Forelimb muscle (tissue), 1 donor: Measurements from ENCODE around the gene ERC1. TPM values are rescaled to one million over a fixed set of nuclear protein-coding genes. Genes with fewer than 3 reads are reported as not detected.

ENCODE experiments used
- DNase-seq: peaks from one replicate; pipeline ENCODE4 v3.0.0-alpha.2; 2013; ENCODE audit warnings: low read depth
- polyA plus RNA-seq: library from polyadenylated mRNA; unstranded; fragments of 120-200 nt; gene quantifications from one replicate; pipeline ENCODE4 v1.2.1, GENCODE V29; 2013; ENCODE audit not compliant: insufficient read length

The ERC1 gene
- polyA plus RNA-seq, 1 donor: 20.4 TPM

DNA sequence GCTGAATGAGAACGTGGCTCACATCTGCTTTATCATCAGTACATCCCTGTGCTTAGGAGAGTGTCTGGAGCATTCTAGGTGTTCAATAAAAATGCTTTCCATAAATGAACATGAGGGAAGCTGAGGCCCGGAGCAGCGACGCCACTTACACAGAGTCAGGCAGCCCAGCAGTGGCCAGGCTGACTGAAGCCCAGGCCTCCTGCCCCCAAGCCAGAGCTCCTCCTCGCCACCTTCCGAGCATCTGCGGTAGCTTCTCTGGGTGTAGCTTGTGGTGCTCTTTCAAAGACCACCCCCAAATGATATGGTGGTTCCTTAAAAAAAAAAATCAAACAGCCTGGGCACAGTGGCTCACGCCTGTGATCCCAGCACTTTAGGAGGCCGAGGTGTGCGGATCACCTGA lies 514.6 kb downstream of the ERC1 start:
- DNase-seq: no peak

DNA sequence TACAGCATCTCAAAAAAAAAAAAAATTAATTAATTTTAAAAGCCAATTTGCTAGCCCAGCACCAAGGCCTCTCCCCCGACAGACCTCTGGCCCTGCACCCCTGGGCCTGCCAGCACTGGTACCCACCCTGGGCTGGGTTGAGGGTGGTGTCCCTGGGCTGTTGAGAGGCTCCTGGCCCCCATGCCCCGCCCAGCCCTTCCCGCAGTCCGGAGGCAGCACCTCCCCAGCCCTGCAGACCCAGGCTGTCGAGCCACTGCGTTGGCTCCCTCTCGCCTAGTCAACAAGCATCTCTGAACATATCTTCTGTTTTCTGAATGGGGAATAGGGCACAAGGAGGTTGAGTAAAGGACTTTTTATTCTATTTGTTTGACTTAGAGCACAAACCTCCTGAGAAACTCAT lies 516.3 kb downstream of the ERC1 start:
- no peak for DNase-seq

DNA sequence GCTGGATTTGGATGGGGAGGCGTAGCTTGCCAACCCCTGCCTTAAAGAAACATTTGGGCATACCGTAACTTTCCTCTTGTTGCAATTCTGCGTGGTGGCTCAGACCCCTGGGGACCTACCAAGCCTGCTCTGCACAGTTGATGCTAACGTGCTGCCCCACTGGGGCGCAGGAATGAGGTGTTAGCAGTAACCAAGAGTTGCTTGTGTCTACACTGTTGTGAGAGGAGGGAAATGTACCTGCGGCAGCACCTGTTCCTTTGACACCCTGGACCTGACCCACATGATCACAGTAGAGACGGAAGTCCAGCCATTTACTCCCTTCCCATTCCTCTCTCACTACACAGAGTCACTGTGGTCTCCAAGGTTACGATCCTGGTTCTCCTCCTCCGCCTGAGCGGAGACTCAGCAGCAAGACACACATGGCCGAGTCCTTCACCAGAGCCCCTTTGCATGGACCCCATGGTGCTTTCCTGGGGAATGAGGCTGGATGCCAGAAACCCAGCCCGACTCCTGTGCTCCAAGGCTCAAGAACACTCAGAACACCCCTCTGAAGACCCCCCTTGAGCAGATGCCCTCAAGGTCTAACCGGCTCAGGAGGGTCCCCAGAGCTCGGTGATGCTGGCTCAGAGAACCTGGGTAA lies 518.5 kb downstream of the ERC1 start:
- no peak for DNase-seq

DNA sequence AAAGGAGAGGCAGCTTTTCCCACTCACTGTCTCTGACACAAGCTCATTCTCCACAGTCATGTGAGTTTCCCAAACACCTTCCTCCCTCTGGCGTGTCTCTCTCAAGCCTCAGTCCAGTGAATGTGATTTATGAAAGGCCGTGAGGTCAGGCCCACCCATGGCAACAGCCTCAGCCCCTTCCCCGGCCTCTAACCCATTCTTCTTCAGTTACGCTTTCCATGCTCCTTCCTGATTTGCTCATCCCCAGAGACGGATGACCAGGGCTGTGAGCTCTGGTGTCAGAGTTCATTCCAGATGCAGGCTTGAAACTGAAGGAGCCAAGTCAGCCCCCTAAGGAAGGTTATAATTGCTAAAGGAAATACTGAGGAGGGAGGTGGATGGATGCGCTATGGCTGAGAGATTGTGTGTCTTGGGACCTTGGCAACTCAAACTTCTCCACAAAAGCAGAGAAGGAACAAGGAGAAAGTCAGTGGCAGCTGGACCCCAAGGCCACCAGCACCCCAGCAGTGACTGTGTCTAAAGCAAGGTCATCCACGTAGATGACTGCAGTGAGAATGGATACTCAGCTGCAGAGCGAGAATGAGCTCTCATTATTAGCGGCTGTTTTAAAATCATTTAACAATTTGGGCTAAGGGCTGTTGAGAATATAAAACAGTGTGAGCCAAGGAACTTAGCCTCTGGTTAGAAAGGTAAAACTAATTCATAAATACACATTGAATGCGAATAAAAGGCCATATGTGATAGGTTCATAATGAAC lies 519.2 kb downstream of the ERC1 start:
- DNase-seq: no peak

DNA sequence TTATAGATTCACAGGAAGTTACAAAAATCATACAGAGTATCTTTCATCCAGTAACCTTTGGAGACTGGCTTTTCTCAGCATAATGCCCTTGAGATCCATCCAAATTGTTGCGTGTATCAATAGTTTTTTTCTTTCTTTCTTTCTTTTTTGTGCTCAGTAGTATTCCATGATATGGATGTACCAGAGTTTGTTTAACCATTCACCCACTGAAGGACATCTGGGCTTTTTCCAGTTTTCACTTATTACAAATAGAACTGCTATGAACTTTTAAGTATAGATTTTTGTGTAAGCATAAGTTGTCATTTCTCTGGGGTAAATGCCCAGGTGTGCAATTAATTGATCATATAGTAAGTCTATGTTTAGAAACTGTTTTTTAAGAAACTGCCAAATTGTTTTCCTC lies 524.0 kb downstream of the ERC1 start:
- no peak for DNase-seq

DNA sequence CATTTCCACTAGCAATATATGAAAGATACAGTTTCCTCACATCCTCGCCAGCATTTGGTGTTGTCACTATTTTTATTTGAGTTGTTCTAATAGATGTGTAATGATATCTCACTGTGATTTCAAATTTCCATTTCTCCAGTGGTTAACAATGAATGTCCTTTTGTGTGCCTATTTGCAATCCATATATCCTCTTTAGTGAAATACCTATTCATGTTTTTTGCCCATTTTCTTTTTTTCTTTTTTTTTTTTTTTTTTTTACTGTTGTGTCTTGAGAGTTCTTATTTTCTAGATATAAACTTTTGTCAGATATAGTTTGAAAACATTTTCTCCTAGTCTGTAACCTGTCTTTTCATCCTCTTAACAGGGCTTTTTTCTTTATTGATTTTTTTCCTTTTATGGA lies 524.4 kb downstream of the ERC1 start:
- no peak for DNase-seq

DNA sequence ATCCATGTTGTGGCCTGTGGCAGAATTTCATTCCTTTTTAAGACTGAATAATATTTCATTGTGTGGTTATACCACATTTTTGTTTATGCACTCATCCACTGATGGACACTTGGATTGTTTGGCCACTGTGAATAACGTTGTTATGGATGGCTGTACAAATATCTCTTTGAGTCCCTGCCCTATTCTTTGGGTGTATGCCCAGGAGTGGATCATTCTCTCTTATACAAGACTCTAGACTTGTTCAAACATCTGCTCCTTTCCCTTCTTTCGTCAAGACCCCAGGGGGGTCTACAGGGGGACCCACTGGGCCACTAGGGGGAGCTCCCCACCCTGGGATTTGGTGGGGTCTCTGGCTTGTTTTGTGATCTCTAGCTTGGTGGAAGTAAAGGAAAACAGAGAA lies 526.0 kb downstream of the ERC1 start:
- no peak for DNase-seq

DNA sequence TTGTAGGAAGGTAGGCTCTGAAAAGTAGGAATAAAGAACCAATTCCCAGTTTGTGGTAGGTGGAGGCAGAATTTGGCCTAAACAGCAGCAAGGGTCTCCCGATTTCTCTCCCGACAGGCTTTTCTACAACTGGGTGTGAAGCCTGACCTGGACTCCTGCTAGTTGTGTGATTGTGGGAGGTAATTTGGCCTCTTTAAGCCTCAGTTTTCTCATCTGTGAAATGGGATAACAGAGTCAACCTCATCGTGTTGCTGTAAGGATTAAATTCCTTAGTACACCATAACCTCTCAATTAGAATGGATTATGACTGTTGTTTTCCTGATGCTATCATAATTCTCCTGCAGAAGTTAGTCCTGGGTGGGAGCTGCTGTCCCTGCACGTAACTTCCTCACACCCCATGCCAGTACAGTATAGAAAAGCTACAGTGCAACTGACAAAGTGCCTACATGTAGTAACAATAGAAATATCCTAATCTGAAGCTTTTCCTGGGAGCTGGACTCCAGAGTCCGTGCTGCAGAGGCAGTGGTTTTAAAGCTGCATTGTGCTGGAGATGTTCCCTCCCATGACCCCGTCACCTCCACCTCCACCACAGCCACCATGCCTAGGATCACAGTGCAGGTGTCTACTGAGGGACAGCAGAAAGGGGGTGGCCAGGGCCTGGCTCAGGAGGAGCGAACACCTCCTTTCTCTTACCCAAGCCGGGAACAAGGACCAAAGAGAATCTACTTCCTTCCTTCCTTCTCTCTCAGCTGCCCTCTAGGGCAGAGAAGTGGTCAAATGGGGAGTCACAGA lies 526.9 kb downstream of the ERC1 start:
- no peak for DNase-seq

DNA sequence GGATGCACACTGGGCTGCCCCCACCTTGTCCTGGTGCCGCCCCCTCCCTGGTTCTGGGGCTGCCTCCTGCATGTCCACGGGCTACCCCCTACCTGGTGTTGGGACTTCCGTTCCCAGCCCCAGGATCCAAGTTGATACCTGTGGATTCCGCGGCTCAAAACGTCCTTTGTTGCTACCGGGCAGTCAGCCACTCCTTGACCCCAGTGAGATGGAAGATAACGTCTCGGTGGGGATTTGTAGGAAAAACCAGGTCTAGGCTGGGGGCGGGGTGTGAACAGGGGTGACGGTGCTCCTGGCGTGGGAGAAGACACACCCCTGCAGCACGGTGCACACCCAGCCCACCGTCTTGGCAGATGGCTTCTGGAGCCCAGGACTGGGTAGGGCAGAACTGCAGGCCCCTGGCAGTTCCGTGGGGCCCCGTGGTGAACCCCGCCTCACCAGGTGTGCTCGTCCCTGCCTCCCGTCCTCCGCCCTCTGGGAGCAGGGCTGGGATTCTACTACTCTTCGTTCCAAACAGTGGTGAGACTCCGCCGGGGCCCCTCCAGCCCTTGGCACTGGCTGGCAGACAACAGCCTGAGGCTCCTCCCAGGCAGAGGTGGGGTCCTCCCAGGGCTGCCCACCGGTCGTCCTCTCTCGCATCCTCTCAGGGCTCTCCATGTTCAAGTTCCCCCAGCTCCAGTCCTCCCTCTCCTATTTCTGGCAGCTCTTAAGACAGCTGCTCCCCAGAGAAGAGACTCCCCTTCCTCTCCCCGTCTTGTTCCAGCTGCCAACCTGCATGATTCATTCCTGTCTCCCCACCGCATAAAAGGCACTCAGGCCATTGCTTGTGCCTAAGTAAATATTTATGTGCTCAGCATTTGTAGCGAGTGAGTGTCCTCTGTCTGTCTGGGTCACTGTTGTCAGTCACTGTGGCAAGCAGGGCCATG lies 527.8 kb downstream of the ERC1 start:
- no peak for DNase-seq

DNA sequence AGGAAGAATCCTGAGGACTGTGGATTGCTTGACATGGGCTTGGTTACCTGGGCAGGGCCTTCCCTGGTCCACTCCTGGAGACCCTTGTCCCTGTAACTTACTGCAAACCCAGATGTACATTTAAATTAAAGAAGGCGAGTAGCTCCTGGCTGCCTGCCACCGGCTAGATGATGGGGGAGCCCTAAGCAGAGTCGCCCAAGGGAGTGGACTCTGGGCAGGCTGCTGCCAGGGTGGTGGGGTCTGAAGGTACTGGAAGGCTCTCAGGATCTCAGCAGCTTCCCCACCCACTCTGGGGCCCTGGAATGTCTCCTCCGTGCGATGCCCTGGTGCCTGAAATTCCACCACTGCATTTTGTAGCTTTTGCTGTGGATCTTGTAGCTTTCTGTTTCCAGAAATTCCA lies 528.6 kb downstream of the ERC1 start:
- no peak for DNase-seq

DNA sequence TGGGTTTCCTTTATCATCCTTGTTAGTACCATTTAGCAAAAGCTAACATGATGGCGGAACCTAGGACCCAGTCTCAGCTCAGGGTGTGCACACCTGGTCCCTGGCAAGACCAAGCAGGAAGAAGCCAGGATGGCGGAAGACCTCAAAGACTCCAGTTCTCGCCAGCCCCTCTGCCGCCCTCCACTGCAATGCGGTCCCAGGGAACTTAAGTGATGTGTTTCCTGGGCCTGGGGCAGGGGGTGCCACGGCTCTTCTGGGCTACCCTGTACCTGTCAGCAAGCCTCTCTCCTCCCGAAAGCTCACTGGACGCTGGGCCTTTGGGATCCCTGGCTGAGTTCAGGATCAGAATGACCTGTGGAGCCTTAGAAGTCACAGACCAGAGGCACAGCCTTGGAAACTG lies 532.0 kb downstream of the ERC1 start:
- no peak for DNase-seq

DNA sequence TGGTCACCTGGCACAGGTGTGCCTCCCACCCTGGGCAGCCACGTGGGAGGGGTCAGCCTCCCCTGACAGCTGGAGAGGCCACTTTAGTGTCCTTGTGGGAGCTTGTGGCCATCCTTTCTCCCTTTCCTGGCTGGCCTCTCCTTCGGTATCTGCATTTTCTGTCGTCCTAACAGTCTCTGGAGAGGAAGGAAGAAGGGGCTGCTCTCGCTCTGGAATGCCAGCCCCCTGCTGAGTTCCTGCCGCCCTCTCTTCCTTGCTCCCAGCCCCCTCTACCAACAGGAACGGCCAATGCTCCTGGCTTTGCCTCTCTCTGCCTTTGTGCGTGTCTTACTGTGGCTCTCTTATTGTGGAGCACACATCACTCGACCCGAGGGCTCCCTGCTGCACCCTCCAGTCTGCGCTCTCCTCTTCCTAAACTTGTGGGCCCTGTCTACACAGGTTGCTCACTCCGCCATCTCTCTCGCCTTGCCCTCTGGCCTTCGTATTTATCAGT lies 532.6 kb downstream of the ERC1 start:
- DNase-seq: no peak

DNA sequence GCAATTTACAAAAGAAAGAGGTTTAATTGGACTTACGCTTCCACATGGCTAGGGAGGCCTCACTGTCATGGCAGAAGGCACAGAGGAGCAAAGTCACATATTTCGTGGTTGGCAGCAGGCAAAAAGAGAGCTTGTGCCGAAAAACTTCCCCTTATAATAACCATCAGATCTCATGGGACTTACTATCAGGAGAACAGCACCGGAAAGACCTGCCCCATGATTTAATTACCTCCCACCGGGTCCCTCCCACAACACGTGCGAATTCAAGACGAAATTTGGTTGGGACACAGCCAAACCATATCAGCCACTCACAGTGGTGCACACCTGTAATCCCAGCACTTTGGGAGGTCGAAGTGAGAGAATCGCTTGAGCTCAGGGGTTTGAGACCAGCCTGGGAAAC lies 534.8 kb downstream of the ERC1 start:
- no peak for DNase-seq

DNA sequence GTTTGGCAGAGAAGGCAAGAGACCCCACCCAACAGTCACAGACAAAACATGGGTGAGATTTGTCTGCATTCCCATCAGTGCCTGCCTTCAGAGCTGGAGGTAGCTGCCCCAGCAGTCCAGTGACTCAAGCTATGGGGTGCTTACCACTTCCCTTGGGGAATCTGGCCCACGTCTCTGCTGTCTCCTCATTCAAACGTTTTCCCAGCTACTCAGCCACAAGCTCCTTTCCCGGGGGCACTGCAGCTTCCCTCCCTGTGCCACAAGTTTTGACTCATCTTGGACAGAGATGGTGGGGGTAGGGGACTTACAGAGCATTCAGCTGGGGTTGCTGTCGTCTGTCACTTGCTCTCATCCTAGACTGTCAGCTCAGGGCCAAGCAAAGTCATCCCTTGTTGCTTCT lies 536.8 kb downstream of the ERC1 start:
- no peak for DNase-seq

DNA sequence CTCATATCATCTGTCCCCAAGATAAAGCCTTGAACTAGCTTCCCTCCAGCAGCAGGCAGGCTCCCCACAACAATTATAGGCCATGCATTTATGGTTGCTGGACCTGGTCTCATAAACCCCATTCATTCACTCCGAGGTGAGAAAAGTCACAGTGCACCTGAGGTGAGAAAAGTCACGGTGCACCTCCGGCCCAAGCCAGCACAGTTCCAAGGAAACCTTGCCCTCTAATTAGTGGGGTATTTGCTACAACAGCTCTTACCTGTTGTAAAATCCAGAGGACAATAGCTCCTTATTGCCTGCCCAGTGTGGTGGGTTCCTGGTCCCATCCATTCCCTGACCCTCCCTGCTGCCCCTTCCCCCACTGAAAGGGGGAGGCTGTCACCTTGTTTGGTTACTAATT lies 537.8 kb downstream of the ERC1 start:
- no peak for DNase-seq

DNA sequence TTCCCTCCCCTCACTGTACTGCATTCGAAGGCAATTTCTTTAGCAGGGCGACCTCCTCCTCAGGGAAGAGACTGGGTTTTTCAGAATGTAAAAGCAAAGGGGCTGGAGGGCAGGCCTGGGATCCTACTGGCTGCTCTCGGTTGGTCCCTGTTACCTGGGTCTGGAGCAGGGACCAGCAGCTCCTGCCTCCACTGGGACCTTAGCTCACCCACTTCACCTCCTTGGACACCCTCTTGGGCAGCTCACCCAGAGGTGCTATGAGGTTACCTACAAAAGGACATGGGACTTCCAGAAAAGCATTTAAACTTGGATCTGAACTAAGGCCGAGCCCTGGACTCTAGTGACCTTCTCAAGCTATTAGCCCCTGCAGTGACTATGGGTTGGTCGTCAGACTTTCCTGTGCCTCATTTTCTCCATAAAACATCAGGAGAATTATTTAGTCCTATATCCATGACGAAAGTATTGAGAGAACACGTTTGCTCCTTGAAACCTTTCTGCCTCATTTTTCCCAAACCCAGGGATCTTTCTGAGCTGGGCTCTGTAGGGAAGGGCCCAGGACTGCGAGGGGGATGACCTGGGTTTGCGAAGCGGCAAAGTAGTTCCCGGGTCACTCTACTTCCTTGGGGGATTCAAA lies 538.3 kb downstream of the ERC1 start:
- DNase-seq: no peak

DNA sequence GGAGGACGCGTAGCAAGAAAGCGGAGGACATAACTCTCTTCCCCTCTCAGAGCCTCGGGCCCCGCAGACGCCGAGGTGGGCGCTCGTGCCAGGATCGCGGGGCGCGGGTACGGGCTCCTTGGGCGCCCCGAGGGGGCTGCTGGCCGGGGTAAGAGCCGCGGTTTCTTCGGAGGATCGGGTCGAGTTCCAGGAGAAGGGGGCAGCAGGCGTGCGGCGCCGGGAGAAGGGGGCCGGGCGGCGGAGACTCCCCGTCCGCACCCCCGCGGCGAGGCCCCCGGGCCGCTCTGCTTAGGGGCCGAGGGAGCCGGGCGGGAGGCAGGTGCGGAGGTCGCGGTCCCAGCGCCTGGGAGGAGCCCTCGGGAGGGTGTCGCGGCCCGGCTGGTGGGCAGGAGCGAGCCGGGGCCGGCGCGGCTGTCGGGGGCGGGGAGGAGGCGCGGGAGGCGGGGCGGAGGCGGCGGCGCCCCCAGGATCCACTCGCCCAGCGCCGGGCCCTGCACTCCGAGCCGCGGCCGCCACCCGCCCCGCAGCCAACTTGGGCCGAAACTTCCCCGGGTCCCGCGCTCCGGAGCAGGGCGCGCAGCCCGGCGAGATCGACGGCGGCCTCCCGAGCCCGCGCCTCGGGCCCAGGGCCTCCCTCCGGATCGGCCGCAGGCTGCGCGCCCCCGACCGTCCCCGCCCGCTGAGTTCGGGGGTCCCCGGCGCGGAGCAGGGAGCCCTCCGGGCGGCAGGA lies 539.0 kb downstream of the ERC1 start:
- DNase-seq: no peak

DNA sequence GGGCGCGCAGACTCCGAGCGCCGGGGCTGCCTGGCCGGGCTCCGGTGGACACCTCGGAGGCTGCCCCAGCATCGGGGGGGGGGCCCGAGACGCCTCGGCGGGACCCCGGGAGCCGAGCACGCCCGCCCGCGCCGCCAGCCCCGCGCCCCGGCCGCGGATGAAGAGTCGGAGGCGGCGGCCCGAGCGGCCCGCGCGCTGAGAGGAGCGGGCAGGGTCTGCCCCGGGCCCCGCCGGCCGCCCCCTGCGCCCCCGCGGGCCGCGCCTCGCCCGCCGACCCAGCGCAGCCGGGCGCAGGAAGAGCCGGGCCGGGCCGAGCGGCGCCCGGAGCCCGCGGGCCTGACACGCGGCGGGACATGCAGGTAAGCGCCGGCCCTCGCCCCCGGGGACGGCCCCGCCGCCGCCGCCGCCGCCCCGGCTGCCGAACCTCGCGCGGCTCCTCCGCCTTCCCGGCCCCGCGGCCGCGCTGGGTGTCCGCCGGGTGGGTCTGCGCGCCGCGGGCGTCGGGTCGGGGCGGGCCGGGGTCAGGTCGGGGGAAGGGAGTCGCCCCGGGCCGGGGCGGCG lies 539.6 kb downstream of the ERC1 start:
- DNase-seq: no peak

DNA sequence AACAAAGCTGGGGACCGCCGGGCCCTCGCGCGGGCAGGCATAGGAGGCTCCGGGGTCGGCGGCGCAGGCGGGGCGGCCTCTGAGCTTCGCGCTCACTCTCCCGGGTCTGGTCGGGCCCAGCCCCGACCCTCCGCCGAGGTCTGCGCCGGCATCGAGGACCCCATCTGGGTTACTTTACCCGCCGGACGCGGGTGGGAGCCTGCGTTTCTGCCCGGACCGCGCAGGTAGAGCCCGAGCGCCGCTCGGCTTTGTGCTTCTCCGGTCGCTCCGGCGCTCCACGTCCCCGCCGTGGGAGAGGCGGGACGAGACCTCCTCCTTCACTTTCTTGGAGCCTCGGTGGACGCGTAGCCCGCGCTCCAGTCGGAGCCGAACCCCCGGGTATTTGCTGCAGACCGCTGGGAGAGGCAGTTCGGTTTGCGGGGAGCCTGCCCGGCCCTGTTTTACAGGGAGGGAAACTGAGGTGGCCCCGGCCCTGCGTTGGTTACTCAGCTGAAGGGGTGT lies 540.2 kb downstream of the ERC1 start:
- DNase-seq: no peak
